ENCODE measurements around the gene PRODH.

- no peak for TF ChIP-seq CTCF (IDR thresholded peaks at IDR 0.05 in 8 of 11, conservative IDR thresholded peaks at IDR 0.05 in 3 of 11)
- no peak for TF ChIP-seq POLR2A (IDR thresholded peaks at IDR 0.05)
Measured at GRCh38 chr22:18962308-18962635, 26.2 kb upstream of the PRODH start.

Data from spleen (tissue), 7 donors.